HEK293T (cell line): ENCODE results near the gene RNF13.

Experiments
- BHLHE40 ChIP-seq: fragments of 450-650 bp; IDR thresholded peaks from 2 replicates; pipeline ENCODE4 v1.6.1; 2016; ENCODE audit warnings: mild to moderate bottlenecking, moderate library complexity, borderline replicate concordance
- ELF4 ChIP-seq: fragments of 450-650 bp; IDR thresholded peaks from 2 replicates; pipeline ENCODE4 v1.6.1; 2017; ENCODE audit warnings: antibody characterized with exemption
- FOXM1 ChIP-seq: fragments of 450-650 bp; IDR thresholded peaks from 2 replicates; pipeline ENCODE4 v1.6.1; 2017; ENCODE audit warnings: mild to moderate bottlenecking, borderline replicate concordance
- HDGF ChIP-seq: fragments of 450-650 bp; IDR thresholded peaks from 2 replicates; pipeline ENCODE4 v1.6.1; 2017; ENCODE audit warnings: antibody characterized with exemption, borderline replicate concordance
- TARDBP ChIP-seq: fragments of 450-650 bp; IDR thresholded peaks from 2 replicates; pipeline ENCODE4 v1.6.1; 2016
- ZNF384 ChIP-seq: fragments of 450-650 bp; IDR thresholded peaks from 2 replicates; pipeline ENCODE4 v1.6.1; 2016

DNA sequence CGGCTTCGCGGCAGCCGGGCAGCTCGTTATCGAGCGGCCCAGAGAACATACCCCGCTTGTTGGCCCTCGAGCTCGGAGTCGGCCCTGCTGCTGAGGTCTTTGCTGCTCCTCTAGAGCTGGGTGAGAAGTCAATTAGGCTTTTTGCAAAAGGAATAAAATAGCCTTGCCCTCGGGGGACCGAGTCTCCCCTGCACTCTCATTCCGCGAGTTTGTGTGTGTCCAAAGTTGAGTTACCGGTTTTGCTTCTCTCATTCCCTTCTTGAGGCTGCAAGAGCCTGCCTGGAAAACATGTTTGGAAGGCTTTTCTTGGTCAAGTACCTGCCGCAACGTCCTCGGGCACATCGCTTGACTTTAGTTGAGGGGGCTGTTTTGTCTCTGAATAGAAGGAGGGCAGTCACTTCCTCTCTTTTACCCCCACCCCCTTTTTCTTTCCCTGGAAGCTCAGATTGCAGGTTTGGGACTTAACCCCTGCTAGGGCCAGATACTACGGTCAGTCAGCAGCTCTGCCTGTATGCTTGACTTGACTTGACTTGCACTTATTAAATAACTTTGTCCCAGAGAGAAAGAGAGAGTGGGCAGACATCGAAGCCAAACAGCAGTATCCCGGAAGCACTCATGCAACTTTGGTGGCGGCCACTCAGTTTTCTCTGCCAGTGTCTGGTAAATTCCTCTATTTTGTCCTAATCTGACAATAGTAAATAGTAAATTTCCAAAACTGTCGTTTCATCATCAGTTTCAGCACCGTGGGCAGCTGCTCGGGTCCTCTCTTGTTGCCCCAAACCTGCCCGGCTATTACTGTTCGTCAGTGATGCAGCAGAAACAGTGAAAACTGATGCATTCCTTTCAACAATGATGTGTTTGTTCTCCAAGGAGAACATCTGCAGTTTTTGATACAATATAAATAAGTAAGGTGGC lies 609 bp downstream of the RNF13 start:
- TF ChIP-seq HDGF, result no peak
- no peak for TF ChIP-seq FOXM1
- TF ChIP-seq BHLHE40, result no peak
- no peak for TF ChIP-seq TARDBP
- no peak for TF ChIP-seq ELF4
- TF ChIP-seq ZNF384, result no peak
